Neuronal stem cell (in vitro differentiated cells): ENCODE measurements around the gene ADCY3.

Experiments used
- DNase-seq: peaks from one replicate; pipeline ENCODE4 v3.0.0-alpha.2; 2013; ENCODE audit warnings: low spot score
- H2AFZ ChIP-seq: one replicate; pipeline ENCODE4 v1.6.1; 2013; ENCODE audit warnings: mild to moderate bottlenecking, low read length, inconsistent platforms
- H2AK5ac ChIP-seq: 2 replicates; pipeline ENCODE4 v1.6.1; 2013; ENCODE audit warnings: low read depth, mild to moderate bottlenecking, inconsistent platforms, low read length, moderate library complexity, mixed read lengths
- H2BK120ac ChIP-seq: 2 replicates; pipeline ENCODE4 v1.6.1; 2013; ENCODE audit warnings: low read depth, mild to moderate bottlenecking, inconsistent platforms, low read length, moderate library complexity, mixed read lengths
- H2BK12ac ChIP-seq: one replicate; pipeline ENCODE4 v1.6.1; 2013; ENCODE audit warnings: low read length, inconsistent platforms
- H2BK15ac ChIP-seq: 2 replicates; pipeline ENCODE4 v1.6.1; 2013; ENCODE audit warnings: mild to moderate bottlenecking, low read length, inconsistent platforms, mixed read lengths
- H2BK5ac ChIP-seq: one replicate; pipeline ENCODE4 v1.6.1; 2013; ENCODE audit warnings: inconsistent platforms, mild to moderate bottlenecking, low read length, moderate library complexity
- H3K14ac ChIP-seq: one replicate; pipeline ENCODE4 v1.6.1; 2013; ENCODE audit warnings: low read length, inconsistent platforms
- H3K18ac ChIP-seq: 2 replicates; pipeline ENCODE4 v1.6.1; 2013; ENCODE audit warnings: low read length, inconsistent platforms
- H3K23ac ChIP-seq: 2 replicates; pipeline ENCODE4 v1.6.1; 2013; ENCODE audit warnings: low read depth, mild to moderate bottlenecking, mixed read lengths, low read length, inconsistent platforms; ENCODE audit not compliant: poor library complexity
- H3K27ac ChIP-seq: replicated peaks from 3 replicates; pipeline ENCODE4 v1.5.1; 2013; ENCODE audit warnings: low read length, inconsistent platforms
- H3K27me3 ChIP-seq, 3 experiments: 2 replicates each; pipeline ENCODE4 v1.6.1; 2013; ENCODE audit warnings: low read length in 3 of 3, mild to moderate bottlenecking in 2 of 3, inconsistent platforms in 1 of 3, low read depth in 1 of 3, mixed read lengths in 1 of 3, moderate library complexity in 1 of 3; ENCODE audit not compliant: control insufficient read depth in 3 of 3, insufficient read depth in 3 of 3
- H3K36me3 ChIP-seq, 2 donors: replicated peaks in 1 of 2; 2 replicates each; pipeline ENCODE4 v1.6.1; 2013; ENCODE audit warnings: low read length in 2 of 2; ENCODE audit not compliant: control insufficient read depth in 2 of 2, insufficient read depth in 2 of 2
- H3K4ac ChIP-seq: 2 replicates; pipeline ENCODE4 v1.6.1; 2013; ENCODE audit warnings: inconsistent platforms, mild to moderate bottlenecking, low read length, moderate library complexity
- H3K4me1 ChIP-seq, 2 donors: 1 replicate in 1 of 2; 2 replicates in 1 of 2; pipeline ENCODE4 v1.6.1; 2013; ENCODE audit warnings: low read length in 2 of 2, low read depth in 1 of 2; ENCODE audit not compliant: control insufficient read depth in 2 of 2, insufficient read depth in 1 of 2
- H3K4me2 ChIP-seq: one replicate; pipeline ENCODE4 v1.6.1; 2013; ENCODE audit warnings: mild to moderate bottlenecking, low read length, inconsistent platforms; ENCODE audit not compliant: insufficient read depth, poor library complexity, severe bottlenecking
- H3K4me3 ChIP-seq, 2 donors: 2 replicates each; pipeline ENCODE4 v1.5.1; 2013; ENCODE audit warnings: low read length in 2 of 2, mild to moderate bottlenecking in 2 of 2, inconsistent platforms in 1 of 2, moderate library complexity in 1 of 2
- H3K79me1 ChIP-seq: one replicate; pipeline ENCODE4 v1.6.1; 2013; ENCODE audit warnings: low read depth, mild to moderate bottlenecking, inconsistent platforms, low read length, moderate library complexity
- H3K9ac ChIP-seq: one replicate; pipeline ENCODE4 v1.6.1; 2013; ENCODE audit warnings: mild to moderate bottlenecking, low read depth, low read length, inconsistent platforms; ENCODE audit not compliant: poor library complexity
- H3K9me3 ChIP-seq, 2 donors: replicated peaks in 1 of 2; 2 replicates each; pipeline versions ENCODE3 to v1.6.1; 2013; ENCODE audit warnings: low read length in 2 of 2, mild to moderate bottlenecking in 2 of 2, inconsistent platforms in 1 of 2, low read depth in 1 of 2, mixed read lengths in 1 of 2, moderate library complexity in 1 of 2; ENCODE audit not compliant: control insufficient read depth in 2 of 2, insufficient read depth in 1 of 2
- H4K8ac ChIP-seq: one replicate; pipeline ENCODE4 v1.6.1; 2013; ENCODE audit warnings: low read depth, mild to moderate bottlenecking, inconsistent platforms, low read length, moderate library complexity
- H4K91ac ChIP-seq: one replicate; pipeline ENCODE4 v1.6.1; 2013; ENCODE audit warnings: low read length, low read depth, mild to moderate bottlenecking, inconsistent platforms; ENCODE audit not compliant: poor library complexity
- WGBS, 2 donors: extraction: QIAGEN DNeasy Blood & Tissue Kit; methylation state at CpG; one replicate each; pipeline ENCODE4 v1.1.7; 2013; ENCODE audit warnings: missing lambda C conversion rate in 2 of 2, mixed read lengths in 1 of 2; ENCODE audit not compliant: insufficient read length in 2 of 2, insufficient replicate concordance in 1 of 2; ENCODE audit errors: extremely low coverage in 2 of 2; 5-methylcytosine and 5-hydroxymethylcytosine counted together

Gene ADCY3

DNA sequence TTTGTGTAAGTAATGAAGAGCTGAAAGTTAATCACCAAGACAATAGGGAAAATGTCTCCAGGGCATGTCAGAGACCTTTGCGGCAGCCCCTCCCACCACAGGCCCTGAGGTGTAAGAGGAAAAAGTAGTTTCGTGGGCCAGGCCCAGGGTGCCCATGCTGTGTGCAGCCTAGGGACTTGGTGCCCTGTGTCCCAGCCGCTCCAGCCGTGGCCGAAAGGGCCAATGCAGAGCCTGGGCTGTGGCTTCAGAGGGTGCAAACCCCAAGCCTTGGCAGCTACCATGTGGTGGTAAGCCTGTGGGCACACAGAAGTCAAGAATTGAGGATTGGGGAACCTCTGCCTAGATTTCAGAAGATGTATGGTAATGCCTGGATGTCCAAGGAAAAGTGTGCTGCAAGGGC lies 74.3 kb downstream of the ADCY3 start:
- Histone ChIP-seq H3K9ac (no peak overlapping the region), H3K4me1 (no peaks in the 10 kb centered on the region), H2BK12ac (no peak overlapping the region), H2BK120ac (no peak overlapping the region), H3K14ac (no peak overlapping the region), H4K91ac (no peak overlapping the region), H2BK5ac (no peak overlapping the region), H3K4ac (no peak overlapping the region), H3K27ac (no peak overlapping the region), H2BK15ac (no peak overlapping the region), H3K4me3 (no peak overlapping the region), H3K4me2 (no peak overlapping the region), H3K23ac (no peak overlapping the region), H3K9me3 (peaks cover 11 to 13% of the 10 kb centered on the region in 2 donors), H4K8ac (no peak overlapping the region), H3K36me3 (peaks cover 12 to 21% of the 10 kb centered on the region in 2 donors), H2AK5ac (no peak overlapping the region), H3K79me1 (no peaks in the 10 kb centered on the region), H2AFZ (no peak overlapping the region), H3K18ac (no peak overlapping the region), H3K27me3 (no peaks in the 10 kb centered on the region)
- no CpG with 5 or more reads among the region's 5 CpGs for WGBS, 2 donors
- DNase-seq, result no peak

DNA sequence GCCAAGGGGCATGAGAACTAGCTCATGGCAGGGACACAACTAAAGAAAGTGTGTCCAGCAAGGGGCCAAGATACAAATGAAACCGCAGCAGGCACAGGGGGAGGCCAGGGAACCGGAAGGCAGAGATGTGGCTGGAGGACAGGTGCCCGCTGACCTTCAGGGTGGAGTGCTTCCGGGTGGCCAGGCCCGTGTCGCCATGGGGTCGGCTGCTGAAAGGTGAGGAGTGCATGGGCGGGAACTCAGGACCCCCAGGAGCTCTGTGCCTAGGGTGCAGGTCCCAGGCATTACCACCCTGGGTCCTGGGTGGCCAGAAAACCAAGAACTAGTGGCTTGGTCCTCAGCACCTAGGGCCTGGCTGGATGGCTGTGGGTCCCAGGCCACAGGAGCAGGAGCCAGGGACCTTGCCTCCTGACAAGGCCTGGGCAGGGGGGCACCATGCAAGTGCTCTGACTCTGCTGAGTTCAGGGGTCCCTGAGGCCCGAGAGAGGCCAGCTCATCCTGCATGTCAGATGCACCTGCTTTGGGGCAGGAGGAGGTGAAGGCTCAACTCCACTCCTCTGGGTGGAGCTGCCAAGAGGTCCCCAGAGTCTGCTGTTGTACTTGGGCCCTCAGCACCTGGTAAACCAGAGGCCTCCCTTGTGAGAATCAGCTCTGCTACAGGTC lies 75.9 kb downstream of the ADCY3 start:
- Histone ChIP-seq H3K23ac (peak overlapping the region; percentile 47), H3K4me3 (no peak overlapping the region), H2BK12ac (no peak overlapping the region), H3K27me3 (no peaks in the 10 kb centered on the region), H2BK15ac (no peak overlapping the region), H3K9me3 (peaks cover 11 to 13% of the 10 kb centered on the region in 2 donors), H3K27ac (no peak overlapping the region), H3K79me1 (no peaks in the 10 kb centered on the region), H4K91ac (no peak overlapping the region), H3K4ac (no peak overlapping the region), H4K8ac (no peak overlapping the region), H3K9ac (no peak overlapping the region), H2BK120ac (no peak overlapping the region), H3K4me1 (no peaks in the 10 kb centered on the region), H3K14ac (no peak overlapping the region), H3K18ac (peak overlapping the region; percentile 74), H3K4me2 (no peak overlapping the region), H2AFZ (no peak overlapping the region), H3K36me3 (peaks cover 13 to 37% of the 10 kb centered on the region in 2 donors), H2AK5ac (no peak overlapping the region), H2BK5ac (no peak overlapping the region)
- no peak for DNase-seq
- WGBS, 2 donors, result no CpG with 5 or more reads among the region's 9 CpGs

- no CpG with 5 or more reads among the region's 12 CpGs for WGBS, 2 donors
- Histone ChIP-seq H3K9me3 (peaks cover 6 to 11% of the 10 kb centered on the region in 2 donors), H3K36me3 (peaks cover 12 to 42% of the 10 kb centered on the region in 2 donors), H3K27ac (no peak overlapping the region), H3K27me3 (no peaks in the 10 kb centered on the region), H2BK12ac (no peak overlapping the region), H3K4ac (no peak overlapping the region), H3K14ac (no peak overlapping the region), H2AK5ac (no peak overlapping the region), H4K91ac (no peak overlapping the region), H2AFZ (no peak overlapping the region), H2BK15ac (no peak overlapping the region), H3K9ac (no peak overlapping the region), H3K18ac (no peak overlapping the region), H3K23ac (no peak overlapping the region), H2BK120ac (no peak overlapping the region), H3K4me3 (no peak overlapping the region), H3K4me1 (no peaks in the 10 kb centered on the region), H4K8ac (no peak overlapping the region), H3K79me1 (peaks cover 2% of the 10 kb centered on the region), H2BK5ac (no peak overlapping the region), H3K4me2 (no peak overlapping the region)
- no peak for DNase-seq
Observed at GRCh38 chr2:24843330-24843860, 76.6 kb downstream of the ADCY3 start.

DNA sequence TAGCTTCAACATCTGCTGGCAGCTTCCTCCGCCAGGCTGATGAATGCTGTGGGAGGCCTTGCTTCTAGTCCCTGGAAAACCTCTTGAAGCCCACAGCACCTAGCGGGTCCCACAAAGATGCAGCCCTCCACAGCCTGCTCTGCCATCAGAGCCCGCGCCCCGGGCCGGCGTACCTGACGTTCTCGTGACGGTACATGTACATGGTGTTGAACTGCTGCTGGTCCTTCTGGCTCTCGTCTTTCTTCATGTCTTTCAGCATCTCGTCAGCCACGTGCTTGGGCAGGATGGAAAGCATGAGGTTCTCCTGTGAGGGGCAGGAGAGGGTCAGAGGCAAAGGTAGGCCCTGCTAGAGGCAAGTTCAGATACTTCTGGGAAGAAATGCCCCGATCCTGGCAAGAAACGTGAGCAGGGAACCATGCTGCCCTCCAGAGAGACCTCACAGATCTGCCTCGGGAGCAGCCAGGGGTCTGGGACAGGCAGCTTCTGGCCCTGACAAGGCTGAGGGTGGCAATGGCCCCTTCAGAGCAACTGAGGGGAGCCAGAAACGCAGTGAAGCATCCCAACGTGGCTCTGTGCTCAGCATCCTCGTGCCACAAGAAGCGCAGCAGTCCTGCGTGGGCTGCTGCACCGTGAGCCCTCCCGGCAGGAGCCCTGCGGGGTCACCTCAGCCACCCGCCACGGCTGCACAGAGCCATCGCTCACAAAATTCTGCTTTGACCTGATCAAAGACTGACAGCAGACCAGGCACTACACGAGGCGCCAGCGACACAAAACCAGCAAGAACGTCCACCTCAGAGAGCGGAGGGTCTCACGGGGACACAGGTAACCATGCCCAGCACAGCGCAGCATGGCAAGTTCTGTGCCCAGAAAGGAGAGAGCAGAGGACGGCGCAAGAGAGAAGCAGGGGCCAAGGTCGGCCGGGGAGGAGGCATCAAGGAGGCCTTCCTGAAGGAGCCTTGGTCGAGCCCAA lies 77.7 kb downstream of the ADCY3 start:
- H2AK5ac ChIP-seq, result no peak overlapping the region
- peaks cover 2% of the 10 kb centered on the region for H3K79me1 ChIP-seq
- H3K36me3 ChIP-seq, result peaks cover 14 to 49% of the 10 kb centered on the region in 2 donors
- H3K14ac ChIP-seq, result no peak overlapping the region
- no peak overlapping the region for H3K4me3 ChIP-seq
- peak overlapping the region; percentile 23 for H3K4ac ChIP-seq
- H3K4me1 ChIP-seq, result no peaks in the 10 kb centered on the region
- H2BK15ac ChIP-seq, result no peak overlapping the region
- WGBS, 2 donors, result no CpG with 5 or more reads among the region's 39 CpGs
- H3K4me2 ChIP-seq, result no peak overlapping the region
- no peak overlapping the region for H3K27ac ChIP-seq
- no peak overlapping the region for H4K91ac ChIP-seq
- H3K9ac ChIP-seq, result no peak overlapping the region
- no peak overlapping the region for H2AFZ ChIP-seq
- no peak overlapping the region for H2BK120ac ChIP-seq
- no peak overlapping the region for H2BK12ac ChIP-seq
- H3K27me3 ChIP-seq, result no peaks in the 10 kb centered on the region
- H3K23ac ChIP-seq, result peak overlapping the region; percentile 89
- H4K8ac ChIP-seq, result peak overlapping the region; percentile 43
- peak overlapping the region; percentile 19 for H2BK5ac ChIP-seq
- DNase-seq, result no peak
- H3K18ac ChIP-seq, result peak overlapping the region; percentile 28
- H3K9me3 ChIP-seq, result peaks cover 1 to 7% of the 10 kb centered on the region in 2 donors
